ENCODE results near the gene TMEM150B.

- no peak for TF ChIP-seq CTCF (conservative IDR thresholded peaks at IDR 0.05; ENCODE audit: low read depth, low read length)
- TF ChIP-seq POLR2A (IDR thresholded peaks at IDR 0.05; ENCODE audit: low read depth, low read length) = no peak
- no peak for TF ChIP-seq RAD21 (IDR thresholded peaks at IDR 0.05; ENCODE audit: low read length)
- TF ChIP-seq FOS (IDR thresholded peaks at IDR 0.05; ENCODE audit: low read depth, low read length) = no peak
- TF ChIP-seq USF2 (IDR thresholded peaks at IDR 0.05; ENCODE audit: low read depth, low read length) = no peak
- TF ChIP-seq MAFK (IDR thresholded peaks at IDR 0.05; ENCODE audit: low read depth, low read length) = no peak
- no peak for TF ChIP-seq SMC3 (IDR thresholded peaks at IDR 0.05; ENCODE audit: low read depth, low read length)
- no peak for TF ChIP-seq CHD1 (IDR thresholded peaks at IDR 0.05; ENCODE audit: low read depth, low read length)
- no peak for TF ChIP-seq MAZ (IDR thresholded peaks at IDR 0.05; ENCODE audit: borderline replicate concordance, low read depth, low read length)
- no peak for TF ChIP-seq CEBPB (IDR thresholded peaks at IDR 0.05; ENCODE audit: low read depth, low read length)
- TF ChIP-seq RCOR1 (IDR thresholded peaks at IDR 0.05; ENCODE audit: insufficient replicate concordance, low read length) = no peak
- TF ChIP-seq BHLHE40 (IDR thresholded peaks at IDR 0.05; ENCODE audit: low read depth, low read length) = no peak
- TF ChIP-seq NFE2L2 (IDR thresholded peaks at IDR 0.05; ENCODE audit: low read depth, low read length) = no peak
These were observed 58.7 kb downstream of the TMEM150B start for GRCh38 chr19:55266404-55266803.

All from IMR-90 (cell line).